HCT116 (cell line): ENCODE data around the gene TP53. TPM values are rescaled to one million over a fixed set of nuclear protein-coding genes. Genes with fewer than 3 reads are reported as not detected.

ENCODE experiments used
- ATAC-seq: fragments of 200-7000 bp; cut with Tn5 transposase; 2 replicates; pipeline ENCODE4 v1.9.1; 2020; ENCODE audit warnings: mild to moderate bottlenecking, moderate library complexity
- BruUV-seq: library from RNA; stranded (reverse); fragments of 400-500 nt; replicated peaks from 2 replicates; lab custom pipeline; 2021; lab: Mats Ljungman, UMichigan
- CTCF ChIA-PET: fragments of 300-600 bp; sonication (Branson Sonifier 250); formaldehyde crosslinking; loops from one replicate; lab custom pipeline; 2021; ENCODE audit warnings: antibody characterized with exemption; lab: Charles Lee
- POLR2A ChIA-PET: fragments of 300-600, 350-600 bp; sonication (Branson Sonifier 250); formaldehyde crosslinking; loops from one replicate; lab custom pipeline; 2021; ENCODE audit warnings: antibody characterized with exemption; lab: Charles Lee
- RAD21 ChIA-PET, 2 experiments: fragments of 300-600 bp; sonication (Branson Sonifier 250); formaldehyde crosslinking; loops; one replicate each; lab custom pipeline; 2023; ENCODE audit warnings: low total read pairs in 2 of 2; ENCODE audit not compliant: uncharacterized antibody in 2 of 2, unreplicated experiment in 2 of 2, low non-redundant PET in 1 of 2; lab: Charles Lee
- DNase-seq: peaks from one replicate; pipeline ENCODE4 v3.0.0-alpha.2; 2010; ENCODE audit warnings: low read depth, low spot score
- H2AFZ ChIP-seq: fragments of 200-600 bp; shearing (Covaris generic), sonication (generic); 2 replicates; pipeline ENCODE4 v1.6.1; 2017; ENCODE audit warnings: low read depth, mixed run types, mixed read lengths, antibody characterized with exemption, low read length; ENCODE audit not compliant: poor library complexity, severe bottlenecking
- H3K27ac ChIP-seq: 2 replicates; pipeline ENCODE4 v1.5.1; 2012; ENCODE audit warnings: low read depth, low read length
- H3K27me3 ChIP-seq: fragments of 200-600 bp; sonication (generic); 2 replicates; pipeline ENCODE4 v1.6.1; 2016; ENCODE audit warnings: mixed run types, low read length, mixed read lengths; ENCODE audit not compliant: insufficient read depth
- H3K36me3 ChIP-seq, 2 experiments: fragments of 200-500 bp in 1 of 2; fragments of 200-600 bp in 1 of 2; sonication (Bioruptor generic) in 1 of 2; sonication (generic) in 1 of 2; 2 replicates each; pipeline versions ENCODE4 v1.5.1 to v1.6.1; 2014 to 2016; ENCODE audit warnings: low read length in 2 of 2, inconsistent platforms in 1 of 2, mixed read lengths in 1 of 2, mixed run types in 1 of 2; ENCODE audit not compliant: insufficient read depth in 2 of 2, control insufficient read depth in 1 of 2
- H3K4me1 ChIP-seq, 2 experiments: fragments of 200-600 bp in 1 of 2; sonication (generic) in 1 of 2; 2 replicates each; pipeline versions ENCODE4 v1.5.1 to v1.6.1; 2012 to 2017; ENCODE audit warnings: low read length in 2 of 2, inconsistent platforms in 1 of 2, mild to moderate bottlenecking in 1 of 2, mixed read lengths in 1 of 2, mixed run types in 1 of 2, moderate library complexity in 1 of 2; ENCODE audit not compliant: insufficient read depth in 2 of 2, control insufficient read depth in 1 of 2
- H3K4me2 ChIP-seq: fragments of 200-600 bp; sonication (generic); 2 replicates; pipeline ENCODE4 v1.6.1; 2017; ENCODE audit warnings: mixed run types, low read length, mixed read lengths
- H3K4me3 ChIP-seq, 2 experiments: fragments of 200-600 bp in 1 of 2; sonication (generic) in 1 of 2; replicated peaks in 1 of 2; 2 replicates each; pipeline ENCODE4 v1.5.1; 2011 to 2016; ENCODE audit warnings: low read length in 2 of 2, control low read depth in 1 of 2, low read depth in 1 of 2, mild to moderate bottlenecking in 1 of 2, mixed read lengths in 1 of 2, mixed run types in 1 of 2
- H3K79me2 ChIP-seq: fragments of 200-600 bp; sonication (generic); 2 replicates; pipeline ENCODE4 v1.6.1; 2017; ENCODE audit warnings: mild to moderate bottlenecking, mixed run types, low read length, moderate library complexity, mixed read lengths; ENCODE audit not compliant: insufficient read depth
- H3K9ac ChIP-seq: fragments of 200-600 bp; sonication (generic); 2 replicates; pipeline ENCODE4 v1.6.1; 2016; ENCODE audit warnings: low read length, mixed read lengths
- H3K9me2 ChIP-seq: fragments of 200-600 bp; sonication (generic), shearing (Covaris generic); 2 replicates; pipeline ENCODE4 v1.6.1; 2017; ENCODE audit warnings: mixed run types, mild to moderate bottlenecking, moderate library complexity; ENCODE audit not compliant: insufficient read depth
- H3K9me3 ChIP-seq, 2 experiments: fragments of 200-500 bp in 1 of 2; fragments of 200-600 bp in 1 of 2; sonication (Bioruptor generic) in 1 of 2; sonication (generic) in 1 of 2; 2 replicates each; pipeline ENCODE4 v1.6.1; 2014 to 2017; ENCODE audit warnings: low read length in 2 of 2, mixed read lengths in 2 of 2, inconsistent platforms in 1 of 2, low read depth in 1 of 2, mild to moderate bottlenecking in 1 of 2, mixed run types in 1 of 2, moderate library complexity in 1 of 2; ENCODE audit not compliant: control insufficient read depth in 1 of 2, insufficient read depth in 1 of 2
- H4K20me1 ChIP-seq: fragments of 200-600 bp; sonication (generic), shearing (Covaris generic); 2 replicates; pipeline ENCODE4 v1.6.1; 2017; ENCODE audit warnings: mixed run types, mild to moderate bottlenecking, moderate library complexity; ENCODE audit not compliant: insufficient read depth
- CTCF ChIP-seq, 3 experiments: fragments of 200-600 bp in 1 of 3; sonication (generic) in 1 of 3; IDR thresholded peaks in 2 of 3; conservative IDR thresholded peaks in 1 of 3; 2 replicates each; pipeline ENCODE4 v1.5.1; 2012 to 2017; ENCODE audit warnings: low read depth in 2 of 3, low read length in 2 of 3, antibody characterized with exemption in 1 of 3, borderline replicate concordance in 1 of 3, control low read depth in 1 of 3, mild to moderate bottlenecking in 1 of 3, mixed read lengths in 1 of 3, mixed run types in 1 of 3, moderate library complexity in 1 of 3; ENCODE audit not compliant: insufficient read depth in 1 of 3
- EZH2phosphoT487 ChIP-seq: fragments of 200-600 bp; IDR thresholded peaks from 2 replicates; pipeline ENCODE4 v1.6.1; 2018; ENCODE audit warnings: antibody characterized with exemption, borderline replicate concordance
- intact Hi-C: fragments of 100-400 bp; cut with micrococcal nuclease; formaldehyde crosslinking; loops from 2 replicates; pipeline ENCODE4 v1.10.0; 2022
- total RNA-seq: library from RNA; stranded (reverse); gene quantifications from one replicate; pipeline ENCODE4 v1.2.1, GENCODE V29; 2021; ENCODE audit not compliant: unreplicated experiment

Gene TP53
- total RNA-seq, 1 experiment from 2014 or later = 110 TPM

- no peaks in the 10 kb centered on the region for H3K36me3 ChIP-seq
- peaks cover 3% of the 10 kb centered on the region; the same call in 1 of the 2 replicates for H3K79me2 ChIP-seq
- no peak overlapping the region for H2AFZ ChIP-seq
- no peaks in the 10 kb centered on the region for H3K27me3 ChIP-seq
- TF ChIP-seq CTCF (IDR thresholded peaks at IDR 0.05 in 2 of 3, conservative IDR thresholded peaks at IDR 0.05 in 1 of 3; ENCODE audit: borderline replicate concordance in 1 of 3, insufficient read depth in 1 of 3, low read depth in 2 of 3, low read length in 2 of 3) = no peak
- TF ChIP-seq EZH2phosphoT487 = no peak
- no peak overlapping the region; the same call in 1 of the 2 replicates for H3K27ac ChIP-seq
- no peak overlapping the region for H3K9ac ChIP-seq
- H3K4me1 ChIP-seq = peaks cover 4 to 15% of the 10 kb centered on the region in 2 experiments
- RAD21 ChIA-PET = interaction anchor here (0.8 to 1.0 kb wide), 3 partner anchors 45 to 56 kb away, joined by 3 to 5 read pairs (median 3); partner anchors contain the start of gene TP53 (in 2 of the 2)
- H3K4me2 ChIP-seq = no peak overlapping the region
- H3K9me2 ChIP-seq = no peaks in the 10 kb centered on the region
- ATAC-seq (no peak), DNase-seq (no peak)
- POLR2A ChIA-PET = interaction anchor here (1.0 to 3.7 kb wide), 3 partner anchors 10 to 55 kb away, joined by 5 to 31 read pairs (median 6); partner anchors contain the start of genes MPDU1, TP53 and WRAP53
- H3K4me3 ChIP-seq = no peak overlapping the region
- CTCF ChIA-PET = interaction anchor here (0.6 to 5.4 kb wide), 10 partner anchors 8 to 410 kb away, joined by 3 to 54 read pairs (median 4); partner anchors contain the start of genes FXR2, TP53 and WRAP53
- no TSS peak for BruUV-seq
- no peaks in the 10 kb centered on the region for H4K20me1 ChIP-seq
- intact Hi-C loops = loop anchor here (1.0 to 5.0 kb wide), 2 partner anchors 56 to 426 kb away; partner anchors contain the start of gene TP53
- H3K9me3 ChIP-seq = no peaks in the 10 kb centered on the region
Measured at GRCh38 chr17:7631398-7632380, 55.6 kb downstream of the TP53 start.
